ENCODE measurements around the gene MYO1B. TPM values are rescaled to one million over a fixed set of nuclear protein-coding genes. Genes with fewer than 3 reads are reported as not detected.
A peak's percentile ranks its signal among the peaks of the same experiment; 100 is the strongest.

MYO1B gene
- total RNA-seq, 1 donor from 2014 or later = 81.0 TPM

- Mint-ChIP-seq H3K4me1 (ENCODE audit: unreplicated experiment) (peaks cover 9% of the 10 kb centered on the region), H3K36me3 (ENCODE audit: low read depth, unreplicated experiment) (peaks cover 40% of the 10 kb centered on the region), H3K4me3 (ENCODE audit: unreplicated experiment) (no peak overlapping the region), H3K27me3 (ENCODE audit: unreplicated experiment) (peaks cover 1% of the 10 kb centered on the region), H3K27ac (ENCODE audit: unreplicated experiment) (no peak overlapping the region), H3K9me3 (ENCODE audit: unreplicated experiment) (no peaks in the 10 kb centered on the region)
- DNase-seq (ENCODE audit: low spot score) = no peak
- TF ChIP-seq, protein P1, sequence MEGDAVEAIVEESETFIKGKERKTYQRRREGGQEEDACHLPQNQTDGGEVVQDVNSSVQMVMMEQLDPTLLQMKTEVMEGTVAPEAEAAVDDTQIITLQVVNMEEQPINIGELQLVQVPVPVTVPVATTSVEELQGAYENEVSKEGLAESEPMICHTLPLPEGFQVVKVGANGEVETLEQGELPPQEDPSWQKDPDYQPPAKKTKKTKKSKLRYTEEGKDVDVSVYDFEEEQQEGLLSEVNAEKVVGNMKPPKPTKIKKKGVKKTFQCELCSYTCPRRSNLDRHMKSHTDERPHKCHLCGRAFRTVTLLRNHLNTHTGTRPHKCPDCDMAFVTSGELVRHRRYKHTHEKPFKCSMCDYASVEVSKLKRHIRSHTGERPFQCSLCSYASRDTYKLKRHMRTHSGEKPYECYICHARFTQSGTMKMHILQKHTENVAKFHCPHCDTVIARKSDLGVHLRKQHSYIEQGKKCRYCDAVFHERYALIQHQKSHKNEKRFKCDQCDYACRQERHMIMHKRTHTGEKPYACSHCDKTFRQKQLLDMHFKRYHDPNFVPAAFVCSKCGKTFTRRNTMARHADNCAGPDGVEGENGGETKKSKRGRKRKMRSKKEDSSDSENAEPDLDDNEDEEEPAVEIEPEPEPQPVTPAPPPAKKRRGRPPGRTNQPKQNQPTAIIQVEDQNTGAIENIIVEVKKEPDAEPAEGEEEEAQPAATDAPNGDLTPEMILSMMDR (IDR thresholded peaks at IDR 0.05; ENCODE audit: unreplicated experiment) = no peak
Observed at GRCh38 chr2:191365089-191365488, 119.9 kb downstream of the MYO1B start.

DNA sequence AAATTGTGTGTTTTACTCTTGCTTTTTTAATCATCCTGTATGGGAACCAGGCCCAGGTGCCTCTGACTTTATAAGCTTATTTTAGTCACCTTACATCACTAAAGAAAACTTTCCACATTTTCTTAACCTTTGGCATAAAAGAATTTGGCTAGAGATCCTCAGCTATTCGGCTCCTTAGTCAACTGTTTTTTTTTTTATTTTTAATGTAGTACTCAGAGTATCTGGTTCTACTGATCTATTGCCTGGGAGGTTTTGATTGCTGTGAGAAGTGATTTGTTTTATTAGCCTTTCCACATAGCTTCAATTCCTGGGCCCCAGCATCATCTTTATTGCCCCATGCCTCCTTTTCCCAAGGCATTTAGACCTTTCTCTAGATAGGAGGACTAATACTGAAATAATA, 121.0 kb downstream of the MYO1B start:
- Mint-ChIP-seq H3K4me1 (ENCODE audit: unreplicated experiment) (peaks cover 9% of the 10 kb centered on the region), H3K36me3 (ENCODE audit: low read depth, unreplicated experiment) (peaks cover 48% of the 10 kb centered on the region), H3K4me3 (ENCODE audit: unreplicated experiment) (no peak overlapping the region), H3K9me3 (ENCODE audit: unreplicated experiment) (no peaks in the 10 kb centered on the region), H3K27me3 (ENCODE audit: unreplicated experiment) (peaks cover 1% of the 10 kb centered on the region), H3K27ac (ENCODE audit: unreplicated experiment) (no peak overlapping the region)
- DNase-seq (ENCODE audit: low spot score) = no peak
- TF ChIP-seq, protein P1 (IDR thresholded peaks at IDR 0.05; ENCODE audit: unreplicated experiment) = no peak

DNA sequence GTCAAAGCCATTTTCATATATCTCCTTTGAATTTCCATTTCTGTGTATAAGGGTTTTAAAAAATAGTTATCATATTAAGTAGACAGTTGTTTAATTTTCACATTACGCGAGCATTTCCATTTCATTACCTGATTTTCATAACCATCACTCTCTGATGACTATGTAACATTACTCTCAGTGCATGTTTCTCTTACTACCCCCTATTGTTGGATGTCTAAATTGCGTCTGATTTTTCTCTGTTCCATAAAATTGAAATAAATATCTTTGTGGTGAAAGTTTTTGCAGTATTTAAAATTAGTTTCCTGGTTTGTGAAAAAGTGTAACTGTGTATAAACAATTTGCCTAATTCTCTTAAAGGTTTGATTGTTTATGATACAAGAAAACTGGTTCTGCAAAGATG, 123.8 kb downstream of the MYO1B start:
- Mint-ChIP-seq H3K27ac (ENCODE audit: unreplicated experiment) (no peak overlapping the region), H3K4me1 (ENCODE audit: unreplicated experiment) (peaks cover 13% of the 10 kb centered on the region), H3K36me3 (ENCODE audit: low read depth, unreplicated experiment) (peaks cover 54% of the 10 kb centered on the region), H3K9me3 (ENCODE audit: unreplicated experiment) (no peaks in the 10 kb centered on the region), H3K27me3 (ENCODE audit: unreplicated experiment) (peaks cover 1% of the 10 kb centered on the region), H3K4me3 (ENCODE audit: unreplicated experiment) (no peak overlapping the region)
- TF ChIP-seq, protein P1 (IDR thresholded peaks at IDR 0.05; ENCODE audit: unreplicated experiment) = peak; percentile 50
- no peak for DNase-seq (ENCODE audit: low spot score)

DNA sequence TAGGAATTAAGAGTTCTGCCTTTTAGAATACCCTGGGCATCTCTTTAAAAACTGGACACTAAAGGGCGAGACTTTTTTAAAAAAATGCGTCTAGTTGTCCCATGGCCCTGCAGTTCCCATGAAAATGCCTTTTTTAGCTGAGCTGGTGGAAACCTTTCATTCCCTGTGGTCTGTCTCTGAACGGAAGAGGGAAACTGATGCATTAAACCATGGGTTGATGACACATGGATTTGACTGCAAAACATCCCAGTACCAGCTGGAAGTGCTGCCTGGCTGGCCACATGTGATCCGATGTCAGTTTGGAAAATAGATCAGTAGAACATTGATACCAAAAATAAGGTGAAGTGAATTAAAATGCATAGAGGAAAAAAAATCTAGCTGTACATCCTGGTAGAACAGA, 129.2 kb downstream of the MYO1B start:
- Mint-ChIP-seq H3K4me1 (ENCODE audit: unreplicated experiment) (peaks cover 29% of the 10 kb centered on the region), H3K27ac (ENCODE audit: unreplicated experiment) (no peak overlapping the region), H3K27me3 (ENCODE audit: unreplicated experiment) (no peaks in the 10 kb centered on the region), H3K4me3 (ENCODE audit: unreplicated experiment) (no peak overlapping the region), H3K36me3 (ENCODE audit: low read depth, unreplicated experiment) (peaks cover 30% of the 10 kb centered on the region), H3K9me3 (ENCODE audit: unreplicated experiment) (no peaks in the 10 kb centered on the region)
- DNase-seq (ENCODE audit: low spot score) = no peak
- TF ChIP-seq, protein P1 (IDR thresholded peaks at IDR 0.05; ENCODE audit: unreplicated experiment) = no peak

- Mint-ChIP-seq H3K27ac (ENCODE audit: unreplicated experiment) (no peak overlapping the region), H3K9me3 (ENCODE audit: unreplicated experiment) (no peaks in the 10 kb centered on the region), H3K27me3 (ENCODE audit: unreplicated experiment) (no peaks in the 10 kb centered on the region), H3K4me1 (ENCODE audit: unreplicated experiment) (peaks cover 29% of the 10 kb centered on the region), H3K4me3 (ENCODE audit: unreplicated experiment) (no peak overlapping the region), H3K36me3 (ENCODE audit: low read depth, unreplicated experiment) (peaks cover 30% of the 10 kb centered on the region)
- no peak for DNase-seq (ENCODE audit: low spot score)
- TF ChIP-seq, protein P1 (IDR thresholded peaks at IDR 0.05; ENCODE audit: unreplicated experiment) = no peak
Observed at GRCh38 chr2:191374939-191375338, 129.7 kb downstream of the MYO1B start.
